NOMO-1 (cell line): ENCODE results near the gene IFT22.
A peak's percentile ranks its signal among the peaks of the same experiment; 100 is the strongest.
"Not testable (repeated sequence)": the region's sequence is repeated elsewhere in the genome, so short reads cannot be mapped to it uniquely, and the experiment has no call there.

ENCODE experiments used
- DNase-seq, 2 experiments: peaks; one replicate each; lab custom pipeline; 2025; ENCODE audit not compliant: unreplicated experiment in 2 of 2; lab: John Stamatoyannopoulos, UW

IFT22 gene

GRCh38 chr7:101319401-101319800 is 2.2 kb downstream of the IFT22 start:
- DNase-seq = no peak

DNA sequence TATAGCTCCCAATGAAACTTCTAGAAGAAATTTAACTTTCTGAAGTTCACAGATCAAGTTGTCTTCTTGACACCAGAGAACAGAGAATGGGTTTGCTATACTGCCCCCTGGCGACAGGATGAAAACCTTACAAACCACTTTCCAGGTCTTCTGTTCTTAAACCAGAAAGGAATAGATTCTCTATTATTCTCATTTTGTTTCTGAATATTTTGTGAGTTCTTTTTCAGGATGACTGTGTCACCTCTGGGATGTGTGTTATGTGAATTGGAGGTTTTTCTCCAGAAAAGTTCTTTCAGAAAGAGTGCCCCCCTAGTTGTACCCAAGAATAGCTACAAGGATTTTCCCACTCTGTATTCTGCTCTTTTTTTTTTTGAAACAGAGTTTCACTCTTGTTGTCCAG is 6.3 kb downstream of the IFT22 start:
- peak in 1 of 2 experiments; percentile 51 for DNase-seq

DNA sequence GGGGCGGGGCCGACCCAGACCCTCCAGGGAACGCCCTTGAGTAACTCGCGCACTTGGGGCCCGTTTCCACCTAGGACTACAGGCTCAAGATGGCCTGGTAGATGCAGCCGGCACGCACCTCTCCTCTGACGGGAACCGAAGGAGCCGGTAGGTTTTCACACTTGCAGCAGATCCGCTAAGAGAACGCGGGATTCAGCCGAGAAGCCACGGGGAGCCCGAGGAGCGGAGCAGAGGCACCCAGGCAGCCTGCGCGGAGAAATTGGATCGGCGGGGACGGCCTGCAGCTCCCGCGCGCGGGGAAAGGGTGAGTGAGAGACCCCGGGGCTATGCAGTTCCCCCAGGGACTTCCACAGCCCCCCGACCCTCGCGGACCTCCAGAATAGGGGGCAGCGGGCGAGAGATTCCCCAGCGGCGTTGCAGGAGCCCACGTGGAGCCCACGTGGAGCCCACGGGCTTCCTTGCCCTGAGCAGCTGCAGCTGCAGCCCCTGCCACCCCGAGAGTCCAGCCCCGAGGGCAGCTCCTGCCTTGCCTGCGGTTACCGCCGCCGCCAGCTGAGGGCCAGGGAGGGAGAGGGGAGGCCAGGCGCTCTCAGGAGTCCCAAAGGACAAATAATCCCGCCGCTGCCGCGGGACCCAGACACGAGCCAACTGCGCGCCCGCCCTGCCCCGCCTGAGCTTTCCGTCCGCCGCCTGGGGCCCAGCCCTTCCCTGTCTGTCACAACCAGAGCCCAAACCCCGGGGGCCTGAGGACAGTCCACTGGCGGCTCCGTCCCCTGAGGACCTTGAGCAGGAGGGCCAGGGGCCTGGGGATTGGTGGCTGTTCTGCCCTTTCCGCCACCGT is 13.1 kb downstream of the IFT22 start:
- no peak for DNase-seq

DNA sequence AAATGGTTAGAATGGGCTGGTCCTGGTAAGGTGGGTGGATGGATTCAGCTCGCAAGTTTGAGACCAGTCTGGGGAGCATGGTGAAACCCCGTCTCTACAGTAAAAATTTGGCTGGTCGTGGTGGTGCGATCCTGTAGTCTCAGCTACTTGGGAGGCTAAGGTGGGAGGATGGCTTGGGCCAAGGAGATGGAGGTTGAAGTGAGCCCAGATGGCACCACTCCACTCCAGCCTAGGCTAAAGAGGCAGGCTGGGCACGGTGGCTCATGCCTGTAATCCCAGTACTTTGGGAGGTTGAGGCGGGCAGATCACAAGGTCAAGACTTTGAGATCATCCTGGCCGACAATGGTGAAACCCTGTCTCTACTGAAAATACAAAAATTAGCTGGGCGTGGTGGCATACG is 15.3 kb downstream of the IFT22 start:
- DNase-seq = no peak

- no peak for DNase-seq
Observed at GRCh38 chr7:101303102-101303701, 18.4 kb downstream of the IFT22 start.

- DNase-seq = no peak
Observed at GRCh38 chr7:101302641-101303101, 18.9 kb downstream of the IFT22 start.

GRCh38 chr7:101300465-101301376 is 20.9 kb downstream of the IFT22 start:
- DNase-seq = no peak

GRCh38 chr7:101299511-101300464 is 21.8 kb downstream of the IFT22 start:
- no peak for DNase-seq

GRCh38 chr7:101294832-101295121 is 26.8 kb downstream of the IFT22 start:
- DNase-seq = no peak

DNA sequence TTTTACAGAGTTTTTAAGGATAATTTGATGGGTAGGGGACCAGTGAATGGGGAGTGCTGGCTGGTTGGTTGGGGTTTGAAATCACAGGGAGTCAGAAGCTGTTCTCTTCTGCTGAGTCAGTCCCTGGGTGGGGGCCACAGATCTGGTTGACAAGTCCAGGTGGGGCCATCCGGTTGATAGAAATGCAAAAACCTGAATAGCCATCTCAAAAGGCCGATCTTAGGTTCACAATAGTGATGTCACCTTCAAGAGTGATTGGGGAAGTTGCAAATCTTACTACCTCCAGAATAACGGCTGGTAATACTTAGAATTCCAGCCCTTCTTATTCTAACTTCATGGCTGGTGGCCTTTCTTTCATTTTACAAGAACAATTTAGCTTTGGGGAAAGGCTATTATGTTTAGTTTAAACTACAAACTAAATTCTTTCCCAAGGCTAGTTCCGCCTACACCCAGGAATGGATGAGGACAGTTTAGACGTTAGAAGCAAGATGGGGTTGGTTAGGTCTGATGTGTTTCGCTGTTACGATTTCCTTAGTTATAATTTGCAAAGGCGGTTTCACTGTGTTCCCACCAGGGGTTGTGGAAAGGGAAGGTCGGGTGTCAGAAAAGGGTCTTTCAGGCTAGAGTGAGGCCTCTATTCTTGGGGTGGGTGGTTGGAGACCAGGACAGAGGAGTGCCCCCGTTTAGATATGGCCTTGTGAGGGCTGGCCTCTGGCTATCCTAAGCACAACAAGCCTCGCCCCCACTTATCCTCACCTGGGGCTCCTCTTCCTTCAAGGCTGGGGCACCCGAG is 27.4 kb downstream of the IFT22 start:
- DNase-seq = no peak

DNA sequence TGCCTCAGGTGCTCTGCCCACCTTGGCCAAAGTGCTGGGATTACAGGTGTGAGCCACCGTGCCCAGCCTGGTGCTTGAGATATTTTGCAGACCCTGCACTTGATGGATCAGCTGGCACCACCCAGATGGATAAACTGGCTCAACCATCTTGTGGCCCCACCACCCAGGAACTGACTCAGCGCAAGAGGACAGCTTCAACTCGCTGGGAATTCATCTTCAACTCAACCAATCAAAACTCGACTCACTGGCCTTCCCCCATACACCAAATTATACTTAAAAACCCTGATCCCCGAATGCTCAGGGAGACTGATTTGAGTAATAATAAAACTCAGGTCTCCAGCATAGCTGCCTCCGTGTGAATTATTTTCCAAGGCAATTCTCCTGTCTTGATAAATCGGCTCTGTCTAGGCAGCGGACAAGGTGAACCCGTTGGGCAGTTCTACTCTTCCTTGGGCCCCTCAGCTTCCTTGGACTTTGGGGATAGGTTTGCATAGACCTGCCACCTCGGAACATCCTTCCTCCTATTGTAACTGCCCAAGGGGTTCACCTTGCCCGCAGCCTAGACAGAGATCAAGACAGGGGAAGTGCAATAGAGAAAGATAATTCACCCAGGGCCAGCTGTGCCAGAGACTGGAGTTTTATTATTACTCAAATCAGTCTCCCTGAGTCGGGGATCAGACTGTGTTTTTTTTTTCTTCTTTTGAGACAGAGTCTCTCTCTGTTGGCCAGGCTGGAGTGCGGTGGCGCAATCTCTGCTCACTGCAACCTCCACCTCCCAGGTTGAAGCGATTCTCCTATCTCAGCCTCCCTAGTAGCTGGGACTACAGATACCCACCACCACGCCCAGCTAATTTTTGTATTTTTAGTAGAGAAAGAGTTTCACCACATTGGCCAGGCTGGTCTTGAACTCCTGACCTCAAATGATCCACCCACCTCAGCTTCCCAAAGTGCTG is 28.3 kb downstream of the IFT22 start:
- not testable (repeated sequence) for DNase-seq

- not testable (repeated sequence) for DNase-seq
Observed at GRCh38 chr7:101292566-101292965, 29.0 kb downstream of the IFT22 start.

- DNase-seq = peak in 1 of 2 experiments; percentile 35
Observed at GRCh38 chr7:101290186-101291037, 31.2 kb downstream of the IFT22 start.

- DNase-seq = not testable (repeated sequence)
Observed at GRCh38 chr7:101289687-101290086, 31.9 kb downstream of the IFT22 start.

GRCh38 chr7:101288439-101288838 is 33.2 kb downstream of the IFT22 start:
- DNase-seq = no peak

- DNase-seq = peak in 1 of 2 experiments; percentile 8
Observed at GRCh38 chr7:101287032-101287431, 34.6 kb downstream of the IFT22 start.

GRCh38 chr7:101285880-101286279 is 35.7 kb downstream of the IFT22 start:
- not testable (repeated sequence) for DNase-seq
